Renal cortical epithelial cell (primary cell): ENCODE data around the gene LANCL2. TPM values are rescaled to one million over a fixed set of nuclear protein-coding genes. Genes with fewer than 3 reads are reported as not detected.

Source experiments
- DNase-seq: peaks from one replicate; pipeline ENCODE4 v3.0.0-alpha.2; 2011; ENCODE audit warnings: low read depth
- total RNA-seq: library from RNA; depleted of rRNA; stranded (reverse); fragments of >200 nt; gene quantifications from 2 replicates; pipeline ENCODE4 v1.2.3, GENCODE V29; 2014

LANCL2 gene
- total RNA-seq, 1 donor from 2014 or later = 26.0 TPM

DNA sequence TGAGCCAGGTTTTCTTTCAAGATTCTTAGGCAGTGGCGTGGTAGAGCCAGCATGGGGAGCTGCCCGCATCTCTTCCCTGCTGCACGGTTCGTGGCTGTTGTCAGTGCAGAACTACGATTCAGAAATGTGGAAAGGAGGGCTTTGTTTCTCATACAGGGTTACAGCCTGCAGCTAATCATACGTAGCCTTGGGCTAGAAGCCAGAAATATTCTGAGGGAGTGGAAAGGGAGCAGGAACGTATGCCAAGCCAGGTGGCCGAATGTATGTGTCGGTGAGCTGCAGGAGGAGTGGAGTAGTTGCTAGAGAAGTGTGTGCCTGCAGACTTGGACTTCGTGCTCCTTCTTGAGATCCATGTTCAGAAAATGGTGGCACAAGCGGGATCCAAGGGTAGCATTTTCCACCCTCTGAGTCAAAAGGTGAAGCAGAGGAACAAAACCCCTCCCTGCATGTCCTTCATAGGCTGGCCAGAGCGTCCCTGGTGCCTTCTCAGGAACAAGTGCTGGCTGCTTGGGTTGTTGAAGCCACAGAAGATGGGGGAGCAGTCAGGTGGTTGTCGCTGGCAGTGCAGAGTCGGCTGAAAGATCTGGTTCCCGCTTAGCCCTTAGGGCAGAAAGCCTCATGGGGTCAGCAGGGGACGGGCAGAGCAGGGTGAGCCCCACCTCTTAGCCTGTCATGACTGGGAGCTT, 40.9 kb downstream of the LANCL2 start:
- DNase-seq = no peak

DNA sequence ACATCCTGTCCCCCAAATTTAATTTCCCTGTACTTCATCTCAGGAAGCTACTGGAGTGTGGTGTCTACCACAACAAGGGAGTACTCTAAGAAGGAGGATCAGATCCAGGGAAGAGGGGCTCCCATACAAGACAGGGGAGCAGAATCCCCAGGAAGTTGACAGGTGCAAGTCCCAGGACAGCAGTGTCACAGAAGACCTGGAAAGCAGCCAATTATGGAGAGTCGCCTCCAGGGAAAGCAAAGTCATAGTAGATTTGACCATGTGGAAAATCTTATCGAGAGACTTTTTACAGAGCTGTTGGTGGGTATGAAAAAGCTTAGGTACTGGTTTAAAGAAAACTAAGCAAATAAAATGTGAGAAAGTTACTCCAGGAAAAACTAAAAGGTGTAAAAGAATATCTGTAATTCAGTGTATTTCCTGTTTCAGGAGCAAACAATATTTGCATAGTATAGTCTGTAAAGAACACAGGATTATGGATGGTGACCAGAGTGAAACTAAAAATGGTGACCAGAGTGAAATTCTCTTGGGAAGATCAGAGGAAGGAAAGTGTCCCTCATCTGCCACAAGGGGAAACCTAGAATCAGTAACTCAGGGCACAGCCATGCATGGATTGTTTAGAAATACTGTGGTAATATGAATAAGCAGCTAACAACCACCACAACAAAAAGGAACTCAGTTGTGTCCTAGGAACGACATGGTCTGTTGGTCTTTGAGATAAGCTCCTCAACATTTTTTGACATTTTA, 44.5 kb downstream of the LANCL2 start:
- peak; percentile 78 for DNase-seq

DNA sequence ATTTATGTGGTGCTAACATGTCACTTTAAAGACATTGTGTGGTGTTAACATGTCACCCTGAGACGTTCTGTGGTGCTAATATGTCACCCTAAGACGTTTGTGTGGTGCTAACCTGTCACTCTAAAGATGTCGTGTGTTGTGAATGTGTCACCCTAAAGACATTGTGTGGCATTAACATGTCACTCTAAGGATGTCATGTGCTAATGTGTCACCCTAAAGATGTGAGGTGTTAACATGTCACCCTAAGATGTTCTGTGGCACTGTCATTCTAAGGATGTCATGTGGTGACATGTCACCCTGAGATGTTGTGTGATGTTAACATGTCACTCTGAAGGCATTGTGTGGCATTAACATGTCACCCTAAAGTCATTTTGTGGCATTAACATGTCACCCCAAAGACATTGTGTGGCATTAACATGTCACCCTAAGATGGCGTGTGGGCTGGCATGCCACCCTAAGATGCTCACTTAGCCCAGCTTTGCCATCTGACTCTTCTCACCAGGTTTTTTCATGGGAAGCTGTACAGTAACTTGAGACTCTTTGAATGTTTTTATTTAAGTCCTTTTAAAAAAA, 45.6 kb downstream of the LANCL2 start:
- DNase-seq = no peak

DNA sequence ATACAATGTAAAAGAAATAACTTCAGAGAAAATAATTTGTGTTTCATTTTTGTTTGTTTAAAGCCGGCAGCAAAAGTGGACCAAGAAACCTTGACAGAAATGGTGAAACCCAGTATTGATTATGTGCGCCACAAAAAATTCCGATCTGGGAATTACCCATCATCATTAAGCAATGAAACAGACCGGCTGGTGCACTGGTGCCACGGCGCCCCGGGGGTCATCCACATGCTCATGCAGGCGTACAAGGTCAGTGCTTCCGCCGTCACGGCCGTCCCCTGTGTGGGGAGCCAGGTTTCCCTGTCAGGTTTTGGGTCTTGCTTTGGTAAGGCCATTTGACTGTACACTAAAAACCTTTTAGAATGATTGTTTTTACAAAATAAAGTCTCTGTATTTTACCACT, 46.7 kb downstream of the LANCL2 start:
- no peak for DNase-seq

DNA sequence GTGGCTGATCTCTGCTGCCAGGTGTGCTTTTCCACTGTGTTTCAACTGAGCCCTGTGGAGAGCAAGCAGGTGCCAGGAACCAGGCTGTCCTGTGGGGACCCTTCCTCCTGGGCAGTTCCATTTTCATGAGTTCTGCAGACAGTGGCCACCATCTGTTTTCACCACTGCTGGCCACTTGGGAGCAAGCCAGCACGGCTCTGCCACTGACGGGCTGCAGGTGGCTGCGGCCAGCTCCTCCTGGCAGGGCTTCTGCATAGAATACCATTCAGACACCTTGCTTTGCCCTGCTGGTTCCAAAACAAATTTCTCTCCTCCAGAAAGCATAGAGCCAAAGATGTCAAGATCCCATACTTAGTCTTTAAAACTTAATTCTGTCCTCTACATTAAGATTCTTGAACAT, 48.3 kb downstream of the LANCL2 start:
- no peak for DNase-seq

DNA sequence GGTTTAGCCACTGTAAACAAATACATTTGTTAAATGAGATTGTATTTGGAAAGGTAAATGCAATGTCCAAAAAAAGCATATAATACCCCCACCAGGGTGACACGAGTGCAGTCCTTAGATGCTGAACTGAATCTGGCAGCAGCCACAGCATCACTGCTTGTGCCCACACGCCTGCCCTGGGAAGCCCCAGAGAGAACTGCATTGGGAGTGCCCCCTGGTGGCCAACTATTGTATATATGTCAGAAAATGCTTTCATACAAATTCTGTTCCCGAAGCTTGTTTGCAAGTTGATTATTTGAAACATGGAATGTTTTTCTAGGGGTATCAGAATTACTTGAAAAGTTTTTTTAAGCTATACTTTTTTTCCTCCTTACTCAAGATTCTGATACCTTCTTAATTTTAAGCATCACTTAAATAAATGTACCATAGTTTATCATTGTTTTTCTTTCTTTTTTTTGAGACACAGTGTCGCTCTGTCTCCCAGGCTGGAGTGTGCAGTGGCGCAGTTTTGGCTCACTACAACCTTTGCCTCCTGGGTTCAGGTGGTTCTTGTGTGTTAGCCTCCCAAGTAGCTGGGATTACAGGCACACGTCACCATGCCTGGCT, 50.1 kb downstream of the LANCL2 start:
- DNase-seq = peak; percentile 60

DNA sequence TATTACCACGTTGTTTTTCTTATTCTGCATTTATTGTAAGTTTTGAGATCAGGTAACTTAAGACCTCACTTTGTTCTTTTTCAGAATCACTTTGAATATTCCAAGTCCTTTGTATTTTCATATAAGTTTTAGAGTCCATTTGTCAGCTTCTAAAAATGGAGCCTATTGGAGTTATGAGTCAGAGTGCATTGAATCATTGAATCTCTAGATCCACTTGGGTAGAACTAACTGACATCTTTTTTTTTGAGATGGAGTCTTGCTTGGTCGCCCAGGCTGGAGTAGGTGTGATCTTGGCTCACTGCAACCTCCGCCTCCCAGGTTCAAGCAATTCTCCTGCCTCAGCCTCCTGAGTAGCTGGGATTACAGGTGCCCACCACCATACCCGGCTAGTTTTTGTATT, 52.3 kb downstream of the LANCL2 start:
- peak; percentile 64 for DNase-seq

DNA sequence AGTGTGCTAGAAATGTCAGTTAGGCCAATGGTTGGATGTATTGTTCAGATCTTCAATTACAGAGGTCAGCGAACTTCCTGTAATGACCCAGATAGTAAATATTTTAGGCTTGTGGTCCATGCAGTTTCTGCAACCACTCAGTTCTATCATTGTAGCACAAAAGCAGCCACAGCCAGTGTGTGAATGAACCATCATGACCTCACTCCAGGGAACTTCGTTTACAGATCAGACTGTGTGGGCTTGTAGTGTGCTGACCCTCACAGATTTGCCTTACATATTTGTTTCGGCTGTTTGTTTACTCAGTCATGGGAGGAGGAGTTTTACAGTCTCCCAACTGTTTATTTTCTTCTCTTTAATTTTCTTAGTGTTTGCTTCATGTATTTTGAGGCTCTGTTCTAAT, 55.4 kb downstream of the LANCL2 start:
- DNase-seq = peak; percentile 24

DNA sequence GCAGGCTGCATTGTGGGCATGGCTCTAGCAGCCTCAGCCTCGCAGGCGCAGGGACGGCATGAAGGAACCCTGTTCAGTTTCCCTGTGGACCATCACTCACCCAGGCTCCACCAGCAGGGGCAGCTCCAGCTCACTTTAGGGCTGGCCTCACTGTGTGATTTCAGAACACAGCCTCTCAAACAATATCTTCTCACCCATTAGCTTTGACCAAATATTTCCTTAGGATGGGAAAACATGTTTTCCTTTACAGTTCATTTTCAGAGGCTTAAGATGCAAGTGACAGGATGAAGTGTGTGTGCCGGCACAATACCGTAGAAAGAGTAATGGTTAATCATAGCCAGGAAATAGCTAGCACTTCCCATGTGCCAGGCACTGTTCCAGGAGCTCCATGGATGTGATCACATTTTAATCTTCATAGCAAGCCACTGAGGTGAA, 58.2 kb downstream of the LANCL2 start:
- DNase-seq = no peak

DNA sequence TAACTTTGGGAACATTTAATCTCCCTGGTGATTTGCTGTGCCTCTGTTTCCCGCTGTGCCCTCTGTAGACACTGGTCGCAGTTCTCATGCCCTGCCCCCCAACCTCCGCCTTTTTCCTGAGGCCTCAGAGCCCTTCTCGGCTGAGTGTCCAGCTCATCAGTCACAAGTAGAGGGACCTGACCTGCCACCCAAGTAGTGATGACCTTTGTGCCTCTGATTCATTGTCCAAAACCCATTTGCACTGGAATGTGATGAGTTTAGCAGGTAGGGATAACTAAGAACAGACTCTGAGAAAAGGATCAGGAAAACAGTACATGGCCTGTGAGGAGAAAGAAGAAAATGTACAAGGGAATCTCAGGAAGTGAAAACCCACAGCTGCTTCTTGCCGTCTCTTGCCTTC, 58.8 kb downstream of the LANCL2 start:
- DNase-seq = peak; percentile 15

DNA sequence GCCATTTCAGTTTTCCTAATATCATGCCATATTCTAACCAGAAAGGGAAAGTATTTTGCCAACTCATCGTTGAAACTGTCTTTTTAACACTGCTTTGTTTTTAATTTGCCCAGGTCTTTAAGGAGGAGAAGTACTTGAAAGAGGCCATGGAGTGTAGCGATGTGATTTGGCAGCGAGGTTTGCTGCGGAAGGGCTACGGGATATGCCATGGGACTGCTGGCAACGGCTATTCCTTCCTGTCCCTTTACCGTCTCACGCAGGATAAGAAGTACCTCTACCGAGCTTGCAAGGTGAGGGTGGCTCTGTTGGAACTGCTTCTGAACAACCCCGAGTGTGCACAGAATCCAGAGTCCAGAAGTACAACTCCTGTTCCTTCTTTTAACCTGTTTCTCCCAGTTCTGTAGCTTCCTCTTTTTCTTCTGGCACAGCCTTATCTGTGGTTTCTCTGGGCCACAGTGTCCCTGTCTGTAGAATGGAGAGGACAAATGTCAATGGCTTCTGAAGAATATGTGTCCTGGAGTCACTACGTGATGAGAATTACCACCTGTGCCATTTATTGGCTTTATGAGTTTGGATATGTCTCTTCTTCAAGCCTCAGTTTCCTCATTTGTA, 60.1 kb downstream of the LANCL2 start:
- DNase-seq = no peak

DNA sequence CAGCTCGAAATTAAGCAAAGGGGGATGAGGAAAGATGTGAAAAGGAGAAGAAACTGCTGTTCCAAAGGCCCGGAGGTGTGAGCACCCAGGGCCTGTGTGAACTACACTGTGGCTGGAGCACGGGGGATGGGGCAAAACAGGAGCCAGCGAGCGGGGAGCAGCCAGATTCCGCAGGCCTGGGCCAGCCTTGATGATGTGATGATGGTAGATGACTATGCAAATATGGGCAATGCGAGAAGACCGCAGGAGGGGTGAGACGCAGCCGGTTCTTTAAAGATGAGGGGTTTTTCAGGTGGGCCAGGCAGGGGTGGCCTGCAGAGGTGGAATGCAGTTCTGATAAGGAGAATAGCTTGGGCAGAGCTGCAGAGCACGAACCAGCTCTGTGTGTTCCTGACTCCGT, 61.5 kb downstream of the LANCL2 start:
- no peak for DNase-seq

DNA sequence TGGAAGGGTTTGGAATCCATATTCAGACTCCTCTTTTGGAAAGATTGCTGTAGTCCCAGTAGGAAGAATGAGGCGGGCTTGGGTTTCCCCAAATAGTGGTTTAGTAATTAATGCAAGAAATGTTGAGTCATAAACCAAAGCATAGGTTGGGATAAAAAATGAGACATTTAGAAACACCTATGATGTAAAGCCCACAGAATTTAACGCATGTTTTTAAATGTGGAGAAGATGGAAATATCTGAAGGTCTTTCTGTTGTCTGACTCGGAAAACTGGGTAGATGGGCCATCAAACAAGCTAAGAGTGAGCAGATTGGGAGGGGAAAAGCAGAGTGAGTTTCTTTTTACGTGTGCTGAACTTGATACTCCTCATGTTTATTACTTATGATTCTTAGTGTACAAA, 62.2 kb downstream of the LANCL2 start:
- no peak for DNase-seq

DNA sequence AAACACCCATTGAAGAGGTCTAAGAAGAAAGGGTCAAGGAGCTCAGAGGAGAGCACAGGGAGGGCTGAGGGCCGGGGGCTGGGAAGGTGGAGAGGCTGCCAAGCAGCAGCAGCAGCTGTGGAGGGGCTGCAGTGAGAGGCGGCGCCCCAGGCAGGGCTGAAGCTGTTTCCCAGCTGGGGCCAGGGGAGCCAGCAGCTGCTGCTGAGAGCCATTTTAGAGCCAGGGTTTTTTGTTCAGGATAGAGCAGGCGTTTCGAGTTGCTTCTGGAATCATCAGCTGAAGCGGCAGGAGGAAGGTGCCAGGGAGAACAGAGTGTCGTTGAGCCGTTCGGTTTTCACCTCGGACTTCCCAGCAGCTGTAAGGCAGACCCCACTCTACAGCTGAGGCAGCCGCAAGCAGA, 62.7 kb downstream of the LANCL2 start:
- no peak for DNase-seq

DNA sequence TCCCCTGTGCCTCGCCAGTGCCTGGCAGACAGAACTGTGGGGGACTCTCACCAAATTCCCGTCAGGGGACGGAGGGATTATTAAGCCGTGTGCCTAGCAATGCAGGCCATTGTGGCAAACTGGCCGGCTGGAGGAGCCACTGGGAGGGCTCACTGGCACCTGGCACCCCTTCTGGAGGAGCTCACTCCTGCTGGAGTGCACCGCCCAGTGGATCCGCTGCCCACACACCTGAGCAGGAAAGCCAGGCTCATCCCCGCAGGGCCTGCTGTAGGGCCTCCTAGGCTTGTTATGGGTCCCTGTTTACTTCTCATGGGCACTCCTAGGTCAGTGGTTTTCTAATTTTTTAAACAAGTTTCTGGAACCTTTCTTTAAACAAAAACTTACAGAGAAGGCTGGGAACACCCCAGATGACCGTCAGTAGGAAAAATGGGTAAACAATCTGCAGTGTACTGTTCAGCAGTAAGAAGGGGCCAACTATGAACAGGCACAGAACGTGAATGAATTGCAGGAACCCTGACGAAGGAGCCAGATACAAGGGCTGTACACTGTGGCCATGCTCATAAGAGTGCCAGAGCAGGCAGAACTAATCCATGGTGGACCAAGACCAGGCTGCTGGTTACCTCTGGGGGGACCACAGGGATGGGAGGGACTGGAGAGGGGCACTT, 64.8 kb downstream of the LANCL2 start:
- no peak for DNase-seq

DNA sequence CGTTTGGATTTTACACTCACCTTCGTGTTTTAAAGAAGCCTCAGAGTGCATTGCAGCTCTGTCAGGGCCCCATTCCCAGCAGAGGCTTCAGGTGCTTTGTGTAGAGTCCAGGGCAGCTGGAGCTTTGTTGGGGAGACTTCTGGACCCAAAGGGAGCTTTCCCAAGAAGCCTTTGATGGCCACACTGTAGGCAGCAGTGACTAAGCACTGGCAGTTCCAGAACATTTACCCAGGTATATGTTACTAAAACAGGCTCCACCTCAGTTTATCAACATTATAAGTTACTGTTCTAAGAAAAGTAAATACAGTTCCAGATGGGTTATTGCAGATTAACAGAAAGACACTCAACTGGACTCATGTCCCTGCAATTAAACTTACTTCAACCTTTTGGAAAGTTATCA, 66.8 kb downstream of the LANCL2 start:
- DNase-seq = peak; percentile 30

DNA sequence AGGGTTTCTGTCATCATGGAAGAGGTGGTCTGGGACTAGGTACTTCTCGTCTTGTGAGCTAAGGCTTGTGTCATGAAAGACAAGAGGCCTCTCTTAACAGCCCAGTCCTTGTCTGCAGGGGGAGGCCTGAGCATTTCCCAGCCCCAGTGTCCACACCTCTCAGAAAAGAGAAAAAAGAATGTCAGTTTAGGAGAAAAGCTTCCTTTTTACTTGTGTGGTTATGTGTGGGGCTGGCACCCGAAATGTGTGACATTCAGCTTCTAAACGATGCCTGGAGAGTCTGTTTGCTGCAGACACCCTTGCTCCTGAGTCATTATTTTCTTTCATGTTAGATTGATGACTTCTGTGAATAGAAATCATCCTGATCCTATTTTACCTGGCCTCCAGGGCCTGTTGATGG, 67.4 kb downstream of the LANCL2 start:
- no peak for DNase-seq

DNA sequence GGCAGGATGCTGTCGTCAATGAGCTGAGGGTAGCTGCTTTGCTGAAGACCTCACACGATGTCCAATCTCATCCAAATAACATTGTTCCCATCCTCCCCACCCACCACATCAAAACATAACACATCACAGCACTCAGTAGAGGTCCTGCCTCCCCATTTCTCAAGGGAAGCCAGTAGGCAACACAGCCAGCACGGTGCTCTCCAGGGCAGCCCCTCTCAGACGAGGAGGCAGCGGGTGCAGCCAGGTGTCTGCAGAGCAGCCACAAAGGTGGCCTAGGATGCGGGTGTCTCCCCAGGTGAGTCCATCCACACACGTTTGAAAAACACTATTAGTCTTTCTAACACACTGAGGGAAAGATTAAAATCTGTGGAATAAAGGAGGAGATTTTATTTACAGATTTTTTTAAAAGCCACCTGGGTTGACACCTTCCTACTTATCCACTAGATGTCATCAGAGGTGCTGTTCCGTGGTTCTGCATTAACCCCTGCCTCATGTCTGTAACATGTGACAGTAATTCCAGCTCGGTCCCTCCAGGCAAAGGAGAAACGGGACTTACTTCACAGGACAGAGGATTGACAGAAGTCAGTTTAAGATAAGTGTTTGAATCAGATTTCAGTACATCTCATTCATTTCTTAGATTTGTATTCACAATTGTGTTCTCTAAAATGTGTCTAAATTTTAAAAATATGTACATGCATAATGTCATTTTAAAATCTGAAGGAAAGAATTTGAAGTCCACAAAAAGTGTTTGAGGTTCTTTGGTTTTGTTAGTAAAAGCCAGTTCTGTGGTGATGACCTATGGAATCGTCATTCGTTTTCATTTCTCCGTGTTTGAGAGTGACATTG, 68.0 kb downstream of the LANCL2 start:
- DNase-seq = peak; percentile 70

DNA sequence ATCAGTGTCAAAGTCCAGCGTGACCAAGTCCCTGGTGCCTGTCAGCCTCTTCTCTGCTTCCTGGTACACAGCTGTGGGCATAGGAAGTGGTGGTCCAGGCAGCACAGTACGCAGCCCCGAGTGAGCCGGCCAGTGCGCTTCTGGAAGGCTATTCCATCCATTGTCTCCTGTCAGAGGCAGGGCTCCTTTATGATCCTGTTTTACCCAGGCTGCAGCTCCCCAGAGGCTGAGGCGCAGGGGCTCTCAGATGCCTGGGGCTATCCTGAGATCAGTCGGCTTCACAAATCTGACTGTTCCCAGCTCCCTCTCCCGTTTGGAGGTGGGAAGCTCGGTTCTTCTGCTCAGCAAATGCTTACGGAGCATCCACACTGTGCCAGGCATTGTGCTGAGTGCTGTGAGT, 70.3 kb downstream of the LANCL2 start:
- no peak for DNase-seq

DNA sequence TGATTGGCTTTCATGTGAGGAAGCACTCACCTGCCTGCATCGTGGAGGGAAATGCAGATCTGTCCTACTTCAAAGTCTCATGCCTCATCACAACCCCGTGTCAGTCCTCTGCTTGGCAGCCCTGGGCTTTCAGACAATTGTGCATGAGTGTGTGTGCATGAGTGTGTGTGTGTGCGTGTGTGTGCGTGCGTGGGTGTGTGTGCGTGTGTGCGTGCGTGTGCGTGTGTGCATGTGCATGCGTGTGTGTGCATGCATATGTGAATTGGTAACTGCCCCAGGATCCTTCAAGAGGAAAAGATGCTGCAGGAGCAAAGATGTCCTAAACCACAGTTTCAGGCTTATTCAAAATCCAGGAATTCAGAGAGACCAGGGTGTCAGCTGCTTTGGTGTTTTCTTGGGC, 71.3 kb downstream of the LANCL2 start:
- no peak for DNase-seq

DNA sequence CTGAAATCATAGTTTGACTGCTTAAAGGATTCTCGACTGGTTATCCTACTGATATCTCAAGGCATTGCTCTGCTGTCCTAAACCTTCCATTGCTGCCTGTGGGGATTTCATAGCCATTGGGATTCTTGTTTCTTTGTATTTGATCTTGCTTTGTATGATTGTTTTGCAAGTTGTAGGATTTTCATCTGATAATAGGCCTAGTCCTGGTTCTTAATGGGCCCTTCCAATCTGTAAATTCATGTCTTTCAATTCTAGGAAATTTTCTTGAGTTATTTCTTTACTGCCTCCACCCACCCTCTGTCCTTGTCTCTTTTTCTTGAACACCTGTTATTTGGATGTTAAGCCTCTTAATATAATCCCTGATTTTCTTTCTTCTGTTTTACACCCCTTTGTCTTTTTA, 72.2 kb downstream of the LANCL2 start:
- DNase-seq = no peak
